Measurements from ENCODE around the gene PHAF1.

DNA sequence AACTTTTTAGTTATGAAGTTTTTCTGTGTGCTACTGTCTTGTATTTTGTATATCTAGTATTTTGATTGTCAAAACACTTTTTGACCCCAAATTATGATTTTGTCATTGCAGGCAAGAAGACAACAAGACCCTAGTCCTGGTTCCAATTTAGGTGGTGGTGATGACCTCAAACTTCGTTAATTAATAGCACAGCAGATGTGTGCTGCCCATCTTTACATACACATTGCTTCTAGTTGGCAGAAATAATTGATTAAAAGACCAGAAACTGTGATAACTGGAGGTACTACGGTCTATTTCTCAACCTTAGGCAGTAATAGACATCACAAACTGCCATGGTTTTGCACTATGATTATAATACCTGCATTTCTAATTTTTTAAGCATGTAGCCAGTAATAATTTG, 11.1 kb upstream of the PHAF1 start:
- TF ChIP-seq, protein P1, sequence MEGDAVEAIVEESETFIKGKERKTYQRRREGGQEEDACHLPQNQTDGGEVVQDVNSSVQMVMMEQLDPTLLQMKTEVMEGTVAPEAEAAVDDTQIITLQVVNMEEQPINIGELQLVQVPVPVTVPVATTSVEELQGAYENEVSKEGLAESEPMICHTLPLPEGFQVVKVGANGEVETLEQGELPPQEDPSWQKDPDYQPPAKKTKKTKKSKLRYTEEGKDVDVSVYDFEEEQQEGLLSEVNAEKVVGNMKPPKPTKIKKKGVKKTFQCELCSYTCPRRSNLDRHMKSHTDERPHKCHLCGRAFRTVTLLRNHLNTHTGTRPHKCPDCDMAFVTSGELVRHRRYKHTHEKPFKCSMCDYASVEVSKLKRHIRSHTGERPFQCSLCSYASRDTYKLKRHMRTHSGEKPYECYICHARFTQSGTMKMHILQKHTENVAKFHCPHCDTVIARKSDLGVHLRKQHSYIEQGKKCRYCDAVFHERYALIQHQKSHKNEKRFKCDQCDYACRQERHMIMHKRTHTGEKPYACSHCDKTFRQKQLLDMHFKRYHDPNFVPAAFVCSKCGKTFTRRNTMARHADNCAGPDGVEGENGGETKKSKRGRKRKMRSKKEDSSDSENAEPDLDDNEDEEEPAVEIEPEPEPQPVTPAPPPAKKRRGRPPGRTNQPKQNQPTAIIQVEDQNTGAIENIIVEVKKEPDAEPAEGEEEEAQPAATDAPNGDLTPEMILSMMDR (IDR thresholded peaks at IDR 0.05), result no peak
- no peak for TF ChIP-seq POLR2A (IDR thresholded peaks at IDR 0.05)
- no peak for TF ChIP-seq EP300 (IDR thresholded peaks at IDR 0.05)
